IMR-90 (cell line): Measurements from ENCODE around the gene AGAP1. TPM values are rescaled to one million over a fixed set of nuclear protein-coding genes. Genes with fewer than 3 reads are reported as not detected.

Experiments
- ATAC-seq: fragments of 200-7000 bp; cut with Tn5 transposase; 2 replicates; pipeline ENCODE4 v1.9.1; 2020; ENCODE audit warnings: low read depth, mild to moderate bottlenecking, moderate library complexity
- BruUV-seq: library from RNA; stranded (reverse); fragments of 400-500 nt; replicated peaks from 2 replicates; lab custom pipeline; 2021; lab: Mats Ljungman, UMichigan
- CTCF ChIA-PET: fragments of 300-600 bp; formaldehyde crosslinking; extraction: SDS; loops from one replicate; lab custom pipeline; 2021; ENCODE audit warnings: antibody characterized with exemption; lab: Yijun Ruan, JAX
- POLR2A ChIA-PET: fragments of 300-600 bp; sonication (Branson Sonifier 250); formaldehyde crosslinking; loops from one replicate; lab custom pipeline; 2022; ENCODE audit warnings: antibody characterized with exemption; ENCODE audit not compliant: unreplicated experiment; lab: Charles Lee
- DNase-seq: peaks from one replicate; pipeline ENCODE4 v3.0.0; 2013
- H2AFZ ChIP-seq: replicated peaks from 2 replicates; pipeline ENCODE3; 2013; ENCODE audit warnings: low read length, mild to moderate bottlenecking; ENCODE audit not compliant: poor library complexity
- H2AK5ac ChIP-seq: 2 replicates; pipeline ENCODE4 v1.6.1; 2013; ENCODE audit warnings: low read depth, low read length, inconsistent platforms
- H2AK9ac ChIP-seq: replicated peaks from 2 replicates; pipeline ENCODE3; 2013; ENCODE audit warnings: mild to moderate bottlenecking, low read depth, low read length, moderate library complexity; ENCODE audit not compliant: poor library complexity
- H2BK120ac ChIP-seq: 2 replicates; pipeline ENCODE4 v1.6.1; 2013; ENCODE audit warnings: low read depth, low read length, inconsistent platforms
- H2BK15ac ChIP-seq: 3 replicates; pipeline ENCODE4 v1.6.1; 2013; ENCODE audit warnings: low read depth, low read length, inconsistent platforms
- H2BK20ac ChIP-seq: 2 replicates; pipeline ENCODE4 v1.6.1; 2013; ENCODE audit warnings: low read depth, mild to moderate bottlenecking, inconsistent platforms, low read length, moderate library complexity
- H2BK5ac ChIP-seq: 2 replicates; pipeline ENCODE4 v1.6.1; 2013; ENCODE audit warnings: mild to moderate bottlenecking, low read depth, low read length, inconsistent platforms; ENCODE audit not compliant: poor library complexity, severe bottlenecking
- H3K14ac ChIP-seq: replicated peaks from 2 replicates; pipeline ENCODE4 v1.6.1; 2013; ENCODE audit warnings: low read depth, low read length, inconsistent platforms
- H3K18ac ChIP-seq: 2 replicates; pipeline ENCODE4 v1.6.1; 2013; ENCODE audit warnings: low read depth, low read length, control low read depth
- H3K23ac ChIP-seq: 2 replicates; pipeline ENCODE4 v1.6.1; 2013; ENCODE audit warnings: low read depth, low read length, inconsistent platforms
- H3K27ac ChIP-seq: 2 replicates; pipeline ENCODE4 v1.5.1; 2013; ENCODE audit warnings: mild to moderate bottlenecking, control low read depth, low read length; ENCODE audit not compliant: insufficient read depth
- H3K27me3 ChIP-seq: 2 replicates; pipeline ENCODE4 v1.6.1; 2013; ENCODE audit warnings: low read length; ENCODE audit not compliant: control insufficient read depth, insufficient read depth
- H3K36me3 ChIP-seq: 2 replicates; pipeline ENCODE4 v1.6.1; 2013; ENCODE audit warnings: low read length, mixed read lengths; ENCODE audit not compliant: control insufficient read depth, insufficient read depth
- H3K4ac ChIP-seq: 2 replicates; pipeline ENCODE4 v1.6.1; 2013; ENCODE audit warnings: low read depth, low read length, inconsistent platforms
- H3K4me1 ChIP-seq: 2 replicates; pipeline ENCODE4 v1.6.1; 2013; ENCODE audit warnings: low read length, mixed read lengths; ENCODE audit not compliant: control insufficient read depth, insufficient read depth
- H3K4me2 ChIP-seq: 2 replicates; pipeline ENCODE4 v1.6.1; 2013; ENCODE audit warnings: low read depth, mild to moderate bottlenecking, control low read depth, low read length, moderate library complexity
- H3K4me3 ChIP-seq: 2 replicates; pipeline ENCODE4 v1.5.1; 2013; ENCODE audit warnings: low read depth, mild to moderate bottlenecking, control low read depth, low read length, moderate library complexity; ENCODE audit not compliant: insufficient read depth
- H3K56ac ChIP-seq: 2 replicates; pipeline ENCODE4 v1.6.1; 2013; ENCODE audit warnings: low read length, inconsistent platforms; ENCODE audit not compliant: insufficient read depth; ENCODE audit errors: extremely low read depth
- H3K79me1 ChIP-seq, 2 experiments: 2 replicates each; pipeline ENCODE4 v1.6.1; 2013; ENCODE audit warnings: low read length in 2 of 2, inconsistent platforms in 1 of 2, low read depth in 1 of 2
- H3K9ac ChIP-seq: 2 replicates; pipeline ENCODE4 v1.6.1; 2013; ENCODE audit warnings: low read depth, low read length, control low read depth
- H3K9me1 ChIP-seq: 2 replicates; pipeline ENCODE4 v1.6.1; 2013; ENCODE audit warnings: low read length, inconsistent platforms; ENCODE audit not compliant: insufficient read depth
- H3K9me3 ChIP-seq: 2 replicates; pipeline ENCODE4 v1.6.1; 2013; ENCODE audit warnings: low read length; ENCODE audit not compliant: control insufficient read depth, insufficient read depth
- H4K20me1 ChIP-seq: 2 replicates; pipeline ENCODE4 v1.6.1; 2013; ENCODE audit warnings: low read length, inconsistent platforms; ENCODE audit not compliant: insufficient read depth
- H4K5ac ChIP-seq: 2 replicates; pipeline ENCODE4 v1.6.1; 2013; ENCODE audit warnings: mild to moderate bottlenecking, low read depth, low read length, control low read depth
- H4K8ac ChIP-seq, 2 experiments: 2 replicates each; pipeline ENCODE4 v1.6.1; 2013; ENCODE audit warnings: low read depth in 2 of 2, low read length in 2 of 2, control low read depth in 1 of 2, inconsistent platforms in 1 of 2
- H4K91ac ChIP-seq: 2 replicates; pipeline ENCODE4 v1.6.1; 2013; ENCODE audit warnings: low read depth, low read length, inconsistent platforms; ENCODE audit not compliant: insufficient read depth
- BHLHE40 ChIP-seq: fragments of 150-350 bp; IDR thresholded peaks from 2 replicates; pipeline ENCODE4 v1.6.1; 2016; ENCODE audit warnings: mild to moderate bottlenecking, low read depth, low read length
- CEBPB ChIP-seq: IDR thresholded peaks from 2 replicates; pipeline ENCODE4 v1.6.1; 2012; ENCODE audit warnings: low read depth, low read length, improper control_type of control experiment
- CHD1 ChIP-seq: IDR thresholded peaks from 2 replicates; pipeline ENCODE4 v1.6.1; 2012; ENCODE audit warnings: low read depth, low read length, improper control_type of control experiment
- CTCF ChIP-seq: conservative IDR thresholded peaks from 2 replicates; pipeline ENCODE4 v1.5.1; 2012; ENCODE audit warnings: mild to moderate bottlenecking, low read depth, low read length, improper control_type of control experiment
- FOS ChIP-seq: fragments of 150-350 bp; IDR thresholded peaks from 2 replicates; pipeline ENCODE4 v1.6.1; 2016; ENCODE audit warnings: low read depth, low read length
- MAFK ChIP-seq: IDR thresholded peaks from 2 replicates; pipeline ENCODE4 v1.6.1; 2012; ENCODE audit warnings: low read depth, low read length, improper control_type of control experiment
- MAZ ChIP-seq: IDR thresholded peaks from 2 replicates; pipeline ENCODE4 v1.6.1; 2012; ENCODE audit warnings: low read depth, mild to moderate bottlenecking, low read length, improper control_type of control experiment, moderate library complexity, borderline replicate concordance
- MXI1 ChIP-seq: IDR thresholded peaks from 2 replicates; pipeline ENCODE4 v1.6.1; 2012; ENCODE audit warnings: low read depth, mild to moderate bottlenecking, low read length, moderate library complexity, borderline replicate concordance
- POLR2A ChIP-seq: IDR thresholded peaks from 2 replicates; pipeline ENCODE4 v1.6.1; 2012; ENCODE audit warnings: mild to moderate bottlenecking, low read depth, low read length
- RAD21 ChIP-seq: IDR thresholded peaks from 2 replicates; pipeline ENCODE4 v1.6.1; 2012; ENCODE audit warnings: low read length, improper control_type of control experiment
- RCOR1 ChIP-seq: IDR thresholded peaks from 2 replicates; pipeline ENCODE4 v1.6.1; 2012; ENCODE audit warnings: mild to moderate bottlenecking, low read length, improper control_type of control experiment; ENCODE audit not compliant: insufficient replicate concordance
- RFX5 ChIP-seq: IDR thresholded peaks from 2 replicates; pipeline ENCODE4 v1.8.0; 2012; ENCODE audit warnings: low read depth, mild to moderate bottlenecking, low read length, moderate library complexity
- SMC3 ChIP-seq: fragments of 150-350 bp; IDR thresholded peaks from 2 replicates; pipeline ENCODE4 v1.6.1; 2016; ENCODE audit warnings: low read depth, mild to moderate bottlenecking, antibody characterized with exemption, low read length, moderate library complexity
- WGBS, 2 experiments: methylation state at CpG; one replicate each; pipeline versions ENCODE4 v1.1.5 to v1.1.7; 2013; ENCODE audit warnings: missing lambda C conversion rate in 2 of 2; ENCODE audit not compliant: insufficient read length in 1 of 2; ENCODE audit errors: extremely low coverage in 2 of 2; 5-methylcytosine and 5-hydroxymethylcytosine counted together
- dilution Hi-C: fragments of 300-500 bp; cut with HindIII; formaldehyde crosslinking; loops from one replicate; pipeline ENCODE4 v1.14.3; 2018; ENCODE audit warnings: low sequenced_read_pairs; ENCODE audit not compliant: unreplicated experiment
- in situ Hi-C: fragments of 300-500 bp; cut with MboI; formaldehyde crosslinking; loops from 3 replicates; pipeline ENCODE4 v1.14.3; 2019; ENCODE audit warnings: low sequenced_read_pairs, inconsistent platforms, mixed read lengths
- intact Hi-C: fragments of 100-400 bp; cut with micrococcal nuclease; formaldehyde crosslinking; loops from 2 replicates; pipeline ENCODE4 v1.10.0; 2022
- polyA plus RNA-seq, 3 experiments: library from polyadenylated mRNA; depleted of rRNA; stranded (reverse); fragments of >200 nt; gene quantifications; 2 replicates each; pipeline ENCODE4 v1.2.3, GENCODE V29; 2012; ENCODE audit warnings: low replicate concordance in 1 of 3
- total RNA-seq: library from RNA; depleted of rRNA; stranded (reverse); fragments of >200 nt; gene quantifications from 2 replicates; pipeline ENCODE4 v1.2.3, GENCODE V29; 2012
- TF ChIP-seq, protein P1 (sequence below): fragments of 150-350 bp; IDR thresholded peaks from 2 replicates; pipeline ENCODE4 v1.6.1; 2016; ENCODE audit warnings: low read depth, mild to moderate bottlenecking, low read length, moderate library complexity, borderline replicate concordance

AGAP1 gene
- total and polyA plus RNA-seq, 2 of the 4 experiments (the other 2 are of a cell fraction), result 15.1 to 16.4 TPM

GRCh38 chr2:236122236-236122635 is 628.4 kb downstream of the AGAP1 start:
- intact Hi-C loops (no loop called here), dilution Hi-C loops (no loop called here), in situ Hi-C loops (no loop called here)
- H3K4me2 ChIP-seq, result no peak overlapping the region
- H2BK15ac ChIP-seq, result no peak overlapping the region
- ATAC-seq (no peak), DNase-seq (no peak)
- H2AK9ac ChIP-seq, result no peak overlapping the region
- no peak overlapping the region for H3K27ac ChIP-seq
- no peak overlapping the region for H3K18ac ChIP-seq
- TF ChIP-seq MAZ (no peak), CHD1 (no peak), FOS (no peak), BHLHE40 (no peak), CEBPB (no peak), MAFK (no peak), RFX5 (no peak), POLR2A (no peak), MXI1 (no peak), RAD21 (no peak), SMC3 (no peak), CTCF (no peak), RCOR1 (no peak)
- TF ChIP-seq, protein P1, sequence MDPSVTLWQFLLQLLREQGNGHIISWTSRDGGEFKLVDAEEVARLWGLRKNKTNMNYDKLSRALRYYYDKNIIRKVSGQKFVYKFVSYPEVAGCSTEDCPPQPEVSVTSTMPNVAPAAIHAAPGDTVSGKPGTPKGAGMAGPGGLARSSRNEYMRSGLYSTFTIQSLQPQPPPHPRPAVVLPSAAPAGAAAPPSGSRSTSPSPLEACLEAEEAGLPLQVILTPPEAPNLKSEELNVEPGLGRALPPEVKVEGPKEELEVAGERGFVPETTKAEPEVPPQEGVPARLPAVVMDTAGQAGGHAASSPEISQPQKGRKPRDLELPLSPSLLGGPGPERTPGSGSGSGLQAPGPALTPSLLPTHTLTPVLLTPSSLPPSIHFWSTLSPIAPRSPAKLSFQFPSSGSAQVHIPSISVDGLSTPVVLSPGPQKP, result no peak
- H3K36me3 ChIP-seq, result peaks cover 5% of the 10 kb centered on the region; the same call in 1 of the 2 replicates
- H3K14ac ChIP-seq, result no peak overlapping the region
- H3K4me3 ChIP-seq, result no peak overlapping the region
- H2AK5ac ChIP-seq, result no peak overlapping the region
- no peak overlapping the region for H3K56ac ChIP-seq
- H4K20me1 ChIP-seq, result no peaks in the 10 kb centered on the region
- H4K5ac ChIP-seq, result no peak overlapping the region
- H2BK120ac ChIP-seq, result no peak overlapping the region
- no TSS peak for BruUV-seq
- H3K23ac ChIP-seq, result no peak overlapping the region
- H3K9ac ChIP-seq, result no peak overlapping the region
- H2BK20ac ChIP-seq, result no peak overlapping the region
- no peak overlapping the region for H4K8ac ChIP-seq
- CTCF ChIA-PET, result no interaction called here
- H4K91ac ChIP-seq, result no peak overlapping the region
- no peaks in the 10 kb centered on the region for H3K79me1 ChIP-seq
- no CpG with 5 or more reads among the region's 3 CpGs for WGBS, 2 experiments
- no peak overlapping the region for H3K4ac ChIP-seq
- no peak overlapping the region for H2AFZ ChIP-seq
- no peaks in the 10 kb centered on the region for H3K9me1 ChIP-seq
- H2BK5ac ChIP-seq, result no peak overlapping the region
- POLR2A ChIA-PET, result no interaction called here
- H3K9me3 ChIP-seq, result no peaks in the 10 kb centered on the region
- peaks cover 3% of the 10 kb centered on the region; the same call in 1 of the 2 replicates for H3K4me1 ChIP-seq
- H3K27me3 ChIP-seq, result no peaks in the 10 kb centered on the region
